Lower leg skin (tissue), 4 donors: ENCODE results near the gene KCNT1. TPM values are rescaled to one million over a fixed set of nuclear protein-coding genes. Genes with fewer than 3 reads are reported as not detected.

Experiments
- DNase-seq, 2 donors: peaks; one replicate each; pipeline ENCODE4 v3.0.0-alpha.2; 2019; ENCODE audit warnings: low spot score in 2 of 2
- H3K4me3 ChIP-seq: fragments of 200-600 bp; sonication (generic); 2 replicates; pipeline ENCODE4 v1.5.1; 2017; ENCODE audit warnings: mild to moderate bottlenecking, low read depth; ENCODE audit not compliant: poor library complexity, severe bottlenecking
- POLR2A ChIP-seq, 2 donors: fragments of 450-650 bp; IDR thresholded peaks; one replicate each; pipeline ENCODE4 v1.6.1; 2016 to 2017; ENCODE audit warnings: antibody characterized with exemption in 2 of 2, mild to moderate bottlenecking in 1 of 2, moderate library complexity in 1 of 2
- whole genome bisulfite sequencing, 2 donors: methylation state at CpG; one replicate each; pipeline ENCODE4 v1.1.5; 2018; 5-methylcytosine and 5-hydroxymethylcytosine counted together
- intact Hi-C: fragments of 100-400 bp; cut with DNase I; formaldehyde crosslinking; loops from one replicate; pipeline ENCODE4 v1.15.0; 2023; ENCODE audit warnings: low total_unique reads
- total RNA-seq, 4 donors: library from RNA; depleted of rRNA; stranded (reverse); fragments of >200 nt; gene quantifications; one replicate each; pipeline ENCODE4 v1.1.0, GENCODE V29; 2016
- TF ChIP-seq, protein P1 (sequence below), 3 donors: fragments of 450-650 bp; IDR thresholded peaks; one replicate each; pipeline ENCODE4 v1.5.1; 2016; ENCODE audit warnings: antibody characterized with exemption in 3 of 3, mild to moderate bottlenecking in 3 of 3, moderate library complexity in 2 of 3

KCNT1 gene
- under 1 TPM in 1 of 4 donors, not detected in 3; 0.10 TPM for total RNA-seq

- no peak within 1 kb of the TSS for H3K4me3 ChIP-seq
- intact Hi-C loops, result no loop called here
- 10 to 12% methylated on average over 41 to 60 of the region's 66 CpGs for WGBS, 2 donors
- no peak for TF ChIP-seq POLR2A (IDR thresholded peaks at IDR 0.05)
- TF ChIP-seq, protein P1, sequence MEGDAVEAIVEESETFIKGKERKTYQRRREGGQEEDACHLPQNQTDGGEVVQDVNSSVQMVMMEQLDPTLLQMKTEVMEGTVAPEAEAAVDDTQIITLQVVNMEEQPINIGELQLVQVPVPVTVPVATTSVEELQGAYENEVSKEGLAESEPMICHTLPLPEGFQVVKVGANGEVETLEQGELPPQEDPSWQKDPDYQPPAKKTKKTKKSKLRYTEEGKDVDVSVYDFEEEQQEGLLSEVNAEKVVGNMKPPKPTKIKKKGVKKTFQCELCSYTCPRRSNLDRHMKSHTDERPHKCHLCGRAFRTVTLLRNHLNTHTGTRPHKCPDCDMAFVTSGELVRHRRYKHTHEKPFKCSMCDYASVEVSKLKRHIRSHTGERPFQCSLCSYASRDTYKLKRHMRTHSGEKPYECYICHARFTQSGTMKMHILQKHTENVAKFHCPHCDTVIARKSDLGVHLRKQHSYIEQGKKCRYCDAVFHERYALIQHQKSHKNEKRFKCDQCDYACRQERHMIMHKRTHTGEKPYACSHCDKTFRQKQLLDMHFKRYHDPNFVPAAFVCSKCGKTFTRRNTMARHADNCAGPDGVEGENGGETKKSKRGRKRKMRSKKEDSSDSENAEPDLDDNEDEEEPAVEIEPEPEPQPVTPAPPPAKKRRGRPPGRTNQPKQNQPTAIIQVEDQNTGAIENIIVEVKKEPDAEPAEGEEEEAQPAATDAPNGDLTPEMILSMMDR (IDR thresholded peaks at IDR 0.05), result no peak
- DNase-seq, result no peak
Measured at GRCh38 chr9:135701959-135702721, at the start of gene KCNT1. TSS of gene KCNT1 (plus strand) at chr9:135702185. CDS start at chr9:135702259, 74 bp downstream.

DNA sequence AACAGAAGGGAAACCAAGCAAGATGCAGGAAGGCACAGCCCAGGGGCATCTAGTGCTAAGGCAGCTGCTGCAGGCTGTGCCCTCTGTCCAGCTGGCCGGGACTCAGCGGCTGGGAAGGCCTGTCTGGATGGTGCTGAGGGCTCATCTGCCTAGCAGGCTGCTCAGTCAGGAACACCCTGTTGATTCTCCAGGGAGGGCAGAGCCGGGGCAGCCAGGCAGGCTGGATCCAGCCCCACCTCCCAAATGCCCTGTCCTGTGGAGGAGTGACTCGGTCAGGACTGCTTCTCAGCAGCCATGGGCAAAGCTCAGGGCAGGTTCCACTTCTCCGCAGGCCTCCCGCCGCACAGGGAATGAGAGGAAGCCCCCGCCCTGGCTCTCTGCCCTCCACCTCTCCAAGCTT is 46.7 kb upstream of the KCNT1 start:
- intact Hi-C loops, result no loop called here
- no peak overlapping the region for H3K4me3 ChIP-seq
- TF ChIP-seq, protein P1 (IDR thresholded peaks at IDR 0.05), result no peak
- no peak for TF ChIP-seq POLR2A (IDR thresholded peaks at IDR 0.05)
- no peak for DNase-seq
- 71 to 78% methylated on average over 7 to 8 of the region's 8 CpGs for WGBS, 2 donors

DNA sequence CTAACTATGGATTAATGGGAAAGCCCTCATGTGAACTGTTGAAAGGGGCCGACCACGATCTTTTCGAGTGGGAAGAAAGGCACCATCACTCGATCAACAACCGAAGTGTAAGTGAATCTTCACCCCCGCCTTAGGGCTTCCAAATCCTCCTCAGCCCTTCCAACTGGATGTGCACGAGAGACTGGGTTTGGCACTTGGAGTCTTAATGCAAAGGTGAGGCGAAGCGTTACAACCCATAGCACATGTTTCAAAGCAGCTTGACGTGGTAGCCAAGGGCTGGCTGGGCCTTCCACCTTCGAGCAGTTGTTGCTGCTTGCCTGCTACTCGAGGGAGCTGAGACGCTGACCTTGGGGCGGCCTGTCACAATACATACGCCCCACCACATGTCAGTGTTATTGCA is 44.6 kb upstream of the KCNT1 start:
- no peak for DNase-seq
- TF ChIP-seq, protein P1 (IDR thresholded peaks at IDR 0.05), result no peak
- no peak for TF ChIP-seq POLR2A (IDR thresholded peaks at IDR 0.05)
- no peak overlapping the region for H3K4me3 ChIP-seq
- intact Hi-C loops, result no loop called here
- 83 to 86% methylated on average over 13 to 15 of the region's 15 CpGs for WGBS, 2 donors

- DNase-seq, result no peak
- intact Hi-C loops, result no loop called here
- no peak for TF ChIP-seq POLR2A (IDR thresholded peaks at IDR 0.05)
- TF ChIP-seq, protein P1 (IDR thresholded peaks at IDR 0.05), result no peak
- 84% methylated on average over 13 of the region's 13 CpGs for WGBS, 2 donors
- H3K4me3 ChIP-seq, result no peak overlapping the region
Measured at GRCh38 chr9:135659252-135659651, 42.7 kb upstream of the KCNT1 start.

GRCh38 chr9:135660407-135660806 is 41.6 kb upstream of the KCNT1 start:
- DNase-seq, result no peak
- 89 to 90% methylated on average over 22 of the region's 22 CpGs for WGBS, 2 donors
- no peak overlapping the region for H3K4me3 ChIP-seq
- no peak for TF ChIP-seq POLR2A (IDR thresholded peaks at IDR 0.05)
- TF ChIP-seq, protein P1 (IDR thresholded peaks at IDR 0.05), result no peak
- intact Hi-C loops, result no loop called here
